ENCODE results near the gene RNF128. TPM values are rescaled to one million over a fixed set of nuclear protein-coding genes. Genes with fewer than 3 reads are reported as not detected.
"Not testable (repeated sequence)": the region's sequence is repeated elsewhere in the genome, so short reads cannot be mapped to it uniquely, and the experiment has no call there.

RNF128 gene
- total RNA-seq, 1 donor from 2014 or later = 0.32 TPM

DNA sequence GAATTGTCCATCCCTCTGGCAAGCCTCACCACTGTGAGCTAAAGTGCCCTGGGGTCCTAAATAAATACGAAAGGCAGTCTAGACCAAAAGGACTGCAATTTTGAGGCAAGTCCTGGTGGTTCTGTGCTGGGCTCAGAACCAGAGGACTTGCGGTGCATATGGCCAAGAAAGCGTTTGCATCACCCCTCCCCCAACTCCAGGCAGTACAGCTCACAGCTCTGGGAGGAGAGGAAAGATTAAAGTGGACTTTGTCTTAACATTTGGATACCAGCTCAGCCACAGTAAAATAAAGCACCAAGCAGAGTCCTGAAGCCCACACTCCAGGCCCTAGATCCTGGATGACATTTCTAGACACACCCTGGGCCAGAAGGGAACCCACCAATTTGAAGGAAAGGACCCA lies 24.9 kb downstream of the RNF128 start:
- no peak overlapping the region for H3K27ac ChIP-seq
- intact Hi-C loops (cut with DNase I) = no loop called here
- TF ChIP-seq, protein P1, sequence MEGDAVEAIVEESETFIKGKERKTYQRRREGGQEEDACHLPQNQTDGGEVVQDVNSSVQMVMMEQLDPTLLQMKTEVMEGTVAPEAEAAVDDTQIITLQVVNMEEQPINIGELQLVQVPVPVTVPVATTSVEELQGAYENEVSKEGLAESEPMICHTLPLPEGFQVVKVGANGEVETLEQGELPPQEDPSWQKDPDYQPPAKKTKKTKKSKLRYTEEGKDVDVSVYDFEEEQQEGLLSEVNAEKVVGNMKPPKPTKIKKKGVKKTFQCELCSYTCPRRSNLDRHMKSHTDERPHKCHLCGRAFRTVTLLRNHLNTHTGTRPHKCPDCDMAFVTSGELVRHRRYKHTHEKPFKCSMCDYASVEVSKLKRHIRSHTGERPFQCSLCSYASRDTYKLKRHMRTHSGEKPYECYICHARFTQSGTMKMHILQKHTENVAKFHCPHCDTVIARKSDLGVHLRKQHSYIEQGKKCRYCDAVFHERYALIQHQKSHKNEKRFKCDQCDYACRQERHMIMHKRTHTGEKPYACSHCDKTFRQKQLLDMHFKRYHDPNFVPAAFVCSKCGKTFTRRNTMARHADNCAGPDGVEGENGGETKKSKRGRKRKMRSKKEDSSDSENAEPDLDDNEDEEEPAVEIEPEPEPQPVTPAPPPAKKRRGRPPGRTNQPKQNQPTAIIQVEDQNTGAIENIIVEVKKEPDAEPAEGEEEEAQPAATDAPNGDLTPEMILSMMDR (IDR thresholded peaks at IDR 0.05) = no peak
- peaks cover 0 to 6% of the 10 kb centered on the region in 2 donors for H3K9me3 ChIP-seq
- H3K4me3 ChIP-seq = no peak overlapping the region
- no peaks in the 10 kb centered on the region for H3K36me3 ChIP-seq
- H3K27me3 ChIP-seq = no peaks in the 10 kb centered on the region
- DNase-seq (ENCODE audit: low spot score in 2 of 2) = no peak
- H3K4me1 ChIP-seq = no peaks in the 10 kb centered on the region

DNA sequence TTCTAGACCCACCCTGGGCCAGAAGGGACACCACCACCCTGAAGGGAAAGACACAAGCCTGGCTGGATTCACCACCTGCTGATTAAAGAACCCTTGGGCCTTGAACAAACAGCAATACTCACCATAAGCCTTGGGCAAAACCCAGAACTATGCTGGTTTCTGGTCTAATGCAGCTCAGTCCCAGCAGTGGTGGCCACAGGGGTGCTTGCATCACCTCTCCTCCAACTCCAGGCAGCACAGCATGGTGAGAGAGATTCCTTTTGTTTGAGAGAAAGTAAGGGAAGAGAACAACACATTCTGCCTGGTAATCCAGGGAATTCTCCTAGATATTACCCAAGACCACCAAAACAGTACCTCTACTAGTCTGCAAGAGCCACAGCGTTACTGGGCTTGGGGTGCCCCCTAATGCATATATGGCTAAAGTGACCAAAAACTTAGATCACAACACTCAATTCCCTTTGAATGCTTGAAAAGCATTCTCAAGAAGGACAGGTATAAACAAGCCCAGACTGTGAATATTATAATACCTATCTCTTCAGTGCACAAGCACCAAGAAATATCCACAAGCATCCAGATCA lies 25.7 kb downstream of the RNF128 start:
- TF ChIP-seq, protein P1 (IDR thresholded peaks at IDR 0.05) = no peak
- no peaks in the 10 kb centered on the region for H3K36me3 ChIP-seq
- H3K27ac ChIP-seq = no peak overlapping the region
- no peaks in the 10 kb centered on the region for H3K27me3 ChIP-seq
- no peaks in the 10 kb centered on the region for H3K4me1 ChIP-seq
- H3K4me3 ChIP-seq = no peak overlapping the region
- intact Hi-C loops (cut with DNase I) = no loop called here
- peaks cover 0 to 6% of the 10 kb centered on the region in 2 donors for H3K9me3 ChIP-seq
- DNase-seq (ENCODE audit: low spot score in 2 of 2) = no peak

DNA sequence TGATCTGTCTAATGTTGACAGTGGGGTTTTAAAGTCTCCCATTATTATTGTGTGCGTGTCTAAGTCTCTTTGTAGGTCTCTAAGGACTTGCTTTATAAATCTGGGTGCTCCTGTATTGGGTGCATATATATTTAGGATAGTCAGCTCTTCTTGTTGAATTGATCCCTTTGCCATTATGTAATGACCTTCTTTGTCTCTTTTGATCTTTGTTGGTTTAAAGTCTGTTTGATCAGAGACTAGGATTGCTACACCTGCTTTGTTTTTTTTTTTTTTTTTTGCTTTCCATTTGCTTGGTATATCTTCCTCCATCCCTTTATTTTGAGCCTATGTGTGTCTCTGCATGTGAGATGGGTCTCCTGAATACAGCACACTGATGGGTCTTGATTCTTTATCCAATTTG lies 42.8 kb downstream of the RNF128 start:
- H3K4me1 ChIP-seq; H3K9me3 ChIP-seq; intact Hi-C loops (cut with DNase I); H3K36me3 ChIP-seq; DNase-seq (ENCODE audit: low spot score in 2 of 2); H3K27ac ChIP-seq; H3K4me3 ChIP-seq; H3K27me3 ChIP-seq: not testable (repeated sequence)

DNA sequence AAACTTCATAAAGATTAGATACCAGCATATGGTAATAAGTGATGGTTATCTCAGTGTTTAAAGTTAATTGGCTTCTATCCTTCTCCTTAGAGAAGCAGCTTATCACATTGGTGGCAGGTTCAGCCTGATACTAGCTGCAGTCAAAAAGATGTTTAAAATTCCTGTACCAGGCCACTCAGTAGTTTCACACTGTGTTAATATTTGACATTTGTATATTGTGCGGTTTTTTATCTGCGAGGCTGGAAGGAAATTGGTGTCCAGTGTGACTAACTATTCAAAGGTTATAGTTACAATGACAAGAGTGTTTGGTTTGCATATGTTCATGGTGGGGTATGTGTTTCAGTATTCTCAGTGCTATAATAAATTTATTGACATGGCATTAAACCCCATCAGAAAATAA lies 48.5 kb downstream of the RNF128 start:
- Histone ChIP-seq H3K4me3 (no peak overlapping the region), H3K36me3 (no peaks in the 10 kb centered on the region), H3K27ac (no peak overlapping the region), H3K9me3 (no peaks in the 10 kb centered on the region), H3K27me3 (no peaks in the 10 kb centered on the region), H3K4me1 (no peaks in the 10 kb centered on the region)
- intact Hi-C loops (cut with DNase I) = no loop called here
- TF ChIP-seq, protein P1 (IDR thresholded peaks at IDR 0.05) = no peak
- DNase-seq (ENCODE audit: low spot score in 2 of 2) = no peak

DNA sequence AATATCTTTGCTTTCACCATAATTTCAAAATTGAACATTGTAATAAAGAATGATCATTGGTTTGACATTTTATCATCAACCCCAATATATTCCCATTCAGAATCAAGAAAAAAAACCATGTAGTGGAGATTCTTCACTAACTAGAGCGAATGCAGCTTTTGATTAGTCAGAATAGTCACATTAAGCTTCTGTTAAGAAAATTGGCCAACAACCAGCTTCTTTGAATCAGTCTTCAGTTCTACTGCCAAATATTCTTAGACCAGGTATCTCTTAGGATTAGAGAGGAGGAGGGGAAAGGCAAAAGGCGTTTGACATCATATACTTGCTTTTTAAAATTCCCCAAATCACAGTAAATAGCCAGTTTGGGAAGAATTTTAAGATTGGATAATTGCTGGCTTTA lies 53.8 kb downstream of the RNF128 start:
- Histone ChIP-seq H3K27ac (no peak overlapping the region), H3K4me3 (no peak overlapping the region), H3K36me3 (no peaks in the 10 kb centered on the region), H3K4me1 (no peaks in the 10 kb centered on the region), H3K9me3 (no peaks in the 10 kb centered on the region), H3K27me3 (no peaks in the 10 kb centered on the region)
- intact Hi-C loops (cut with DNase I) = no loop called here
- TF ChIP-seq, protein P1 (IDR thresholded peaks at IDR 0.05) = no peak
- no peak for DNase-seq (ENCODE audit: low spot score in 2 of 2)

DNA sequence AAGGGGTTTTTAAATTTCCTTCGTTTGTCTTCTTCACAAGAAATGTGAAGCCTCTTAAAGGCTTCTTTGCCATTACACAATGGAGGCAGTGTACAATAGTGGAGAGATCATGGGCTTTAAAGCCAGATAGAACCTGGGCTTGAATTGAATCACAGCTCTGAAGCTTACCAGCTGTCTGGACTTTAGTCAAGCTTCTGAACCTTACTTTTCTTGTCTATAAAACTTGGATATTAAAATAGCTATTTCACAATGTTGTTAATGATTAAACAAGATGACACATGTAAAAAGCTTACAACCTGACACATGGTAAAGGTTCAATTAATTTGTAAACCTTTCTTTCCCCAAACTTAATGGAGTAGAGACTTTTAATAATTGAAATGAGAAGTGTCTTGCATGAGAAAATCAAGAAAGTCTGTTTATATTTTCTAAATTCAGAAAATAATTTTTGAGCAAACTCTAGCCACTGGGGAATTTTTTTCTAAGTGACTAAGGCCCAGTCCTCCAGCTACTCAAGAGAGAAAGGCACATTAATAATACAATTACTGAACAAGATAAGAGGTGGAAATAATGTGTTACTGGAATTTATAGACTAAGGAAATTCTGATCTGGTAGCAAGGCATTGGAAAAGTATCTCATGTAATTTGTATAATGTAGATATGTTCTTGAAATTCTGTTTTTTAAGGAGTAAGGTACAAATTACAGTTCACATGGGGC lies 54.3 kb downstream of the RNF128 start:
- no peak for DNase-seq (ENCODE audit: low spot score in 2 of 2)
- TF ChIP-seq, protein P1 (IDR thresholded peaks at IDR 0.05) = no peak
- intact Hi-C loops (cut with DNase I) = no loop called here
- Histone ChIP-seq H3K36me3 (no peaks in the 10 kb centered on the region), H3K27me3 (no peaks in the 10 kb centered on the region), H3K4me1 (no peaks in the 10 kb centered on the region), H3K4me3 (no peak overlapping the region), H3K27ac (no peak overlapping the region), H3K9me3 (no peaks in the 10 kb centered on the region)
